ENCODE results near the gene PDIA2. TPM values are rescaled to one million over a fixed set of nuclear protein-coding genes. Genes with fewer than 3 reads are reported as not detected.
"Not testable (repeated sequence)": the region's sequence is repeated elsewhere in the genome, so short reads cannot be mapped to it uniquely, and the experiment has no call there.

PDIA2 gene
- total RNA-seq, 2 experiments from 2014 or later, result not detected

DNA sequence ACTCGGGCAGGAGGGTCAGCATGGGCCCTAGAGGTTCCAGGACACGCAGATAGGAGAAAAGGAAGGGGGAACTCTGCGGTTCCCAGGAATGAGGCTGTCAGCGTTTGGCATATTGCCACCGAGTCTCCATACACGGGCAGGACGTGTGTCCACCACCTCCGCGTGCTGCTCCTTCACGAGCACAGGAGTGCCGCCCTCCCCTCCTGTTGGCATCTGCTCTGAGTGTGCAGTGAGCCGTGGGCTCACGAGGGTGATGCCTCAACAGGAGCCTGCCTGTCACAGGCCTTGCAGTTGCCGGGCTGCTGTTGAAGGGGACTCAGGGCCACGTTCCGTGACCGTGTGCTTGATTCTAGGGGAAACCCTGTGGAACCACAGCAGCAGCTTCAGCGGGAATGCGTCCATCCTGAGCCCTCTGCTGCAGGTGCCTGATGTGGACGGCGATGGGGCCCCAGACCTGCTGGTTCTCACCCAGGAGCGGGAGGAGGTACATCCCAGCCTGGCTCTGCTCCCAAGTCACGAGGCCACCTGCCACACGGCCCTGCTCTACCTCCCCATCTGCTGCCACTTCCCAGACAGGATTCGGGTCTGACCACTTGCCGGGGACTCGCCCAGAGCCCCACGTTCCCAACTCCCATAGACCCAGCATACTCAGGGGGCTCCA, 21.8 kb upstream of the PDIA2 start:
- ChIA-PET CTCF (no interaction called here), POLR2A (no interaction called here)

DNA sequence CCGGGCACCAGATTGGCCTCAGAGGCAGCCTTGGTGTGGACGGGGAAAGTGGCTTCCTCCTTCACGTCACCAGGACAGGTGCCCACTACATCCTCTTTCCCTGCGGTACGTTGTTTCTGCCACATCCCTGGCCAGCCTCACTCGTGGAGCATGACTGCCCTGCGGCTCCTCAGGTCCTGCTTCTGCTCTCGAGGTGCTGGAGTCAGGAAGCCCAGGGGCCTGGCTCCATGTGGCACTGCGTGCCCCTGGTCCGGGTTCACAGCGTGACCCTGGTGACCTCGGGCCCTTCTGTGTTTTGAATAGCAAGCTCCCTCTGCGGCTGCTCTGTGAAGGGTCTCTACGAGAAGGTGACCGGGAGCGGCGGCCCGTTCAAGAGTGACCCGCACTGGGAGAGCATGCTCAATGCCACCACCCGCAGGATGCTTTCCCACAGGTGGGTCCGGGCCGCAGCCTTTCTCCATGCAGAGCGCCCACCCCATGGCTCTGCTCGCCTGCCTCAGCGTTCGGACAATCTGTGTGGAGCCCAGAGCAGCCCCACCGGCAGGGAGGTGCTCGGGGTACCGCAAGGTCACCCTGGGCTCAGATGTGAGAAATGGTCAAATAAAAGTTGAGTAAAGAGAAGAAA, 20.7 kb upstream of the PDIA2 start:
- CTCF ChIA-PET, result no interaction called here
- POLR2A ChIA-PET, result no interaction called here

DNA sequence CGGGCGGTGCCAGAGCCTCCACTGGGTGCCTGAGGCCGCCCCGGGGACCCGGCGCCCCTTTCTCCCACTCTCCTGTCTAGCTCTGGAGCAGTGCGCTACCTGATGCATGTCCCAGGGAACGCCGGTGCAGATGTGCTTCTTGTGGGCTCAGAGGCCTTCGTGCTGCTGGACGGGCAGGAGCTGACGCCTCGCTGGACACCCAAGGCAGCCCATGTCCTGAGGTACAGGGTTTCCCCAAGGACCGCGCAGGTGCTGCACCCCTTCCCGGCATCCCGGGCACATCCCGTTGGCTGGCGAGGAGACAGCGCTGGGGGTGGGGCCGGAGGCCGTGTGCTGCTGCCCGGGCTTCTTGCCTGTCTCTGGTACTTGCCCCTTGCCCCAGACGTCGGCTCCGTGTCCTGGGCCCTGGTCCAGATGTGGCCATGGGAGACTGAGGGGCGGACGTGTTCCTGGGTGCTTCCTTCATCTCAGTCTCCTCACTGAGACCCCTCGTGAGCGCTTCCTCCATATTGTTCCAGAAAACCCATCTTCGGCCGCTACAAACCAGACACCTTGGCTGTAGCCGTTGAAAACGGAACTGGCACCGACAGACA, 19.7 kb upstream of the PDIA2 start:
- ChIA-PET POLR2A (no interaction called here), CTCF (no interaction called here)

DNA sequence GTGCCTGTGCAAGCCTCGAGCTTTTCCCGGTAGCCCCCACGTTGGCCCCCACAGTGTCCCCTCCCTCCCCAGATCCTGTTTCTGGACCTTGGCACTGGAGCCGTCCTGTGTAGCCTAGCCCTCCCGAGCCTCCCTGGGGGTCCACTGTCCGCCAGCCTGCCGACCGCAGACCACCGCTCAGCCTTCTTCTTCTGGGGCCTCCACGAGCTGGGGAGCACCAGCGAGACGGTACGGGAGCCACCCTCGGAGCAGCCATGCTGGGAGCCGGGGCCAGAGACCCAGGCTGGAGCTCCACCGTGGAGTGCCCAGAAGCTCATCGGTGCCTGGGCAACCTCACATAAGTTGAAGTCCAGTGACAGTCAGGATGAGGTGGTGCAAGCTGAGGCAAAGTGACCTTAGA, 19.0 kb upstream of the PDIA2 start:
- ChIA-PET POLR2A (no interaction called here), CTCF (no interaction called here)

DNA sequence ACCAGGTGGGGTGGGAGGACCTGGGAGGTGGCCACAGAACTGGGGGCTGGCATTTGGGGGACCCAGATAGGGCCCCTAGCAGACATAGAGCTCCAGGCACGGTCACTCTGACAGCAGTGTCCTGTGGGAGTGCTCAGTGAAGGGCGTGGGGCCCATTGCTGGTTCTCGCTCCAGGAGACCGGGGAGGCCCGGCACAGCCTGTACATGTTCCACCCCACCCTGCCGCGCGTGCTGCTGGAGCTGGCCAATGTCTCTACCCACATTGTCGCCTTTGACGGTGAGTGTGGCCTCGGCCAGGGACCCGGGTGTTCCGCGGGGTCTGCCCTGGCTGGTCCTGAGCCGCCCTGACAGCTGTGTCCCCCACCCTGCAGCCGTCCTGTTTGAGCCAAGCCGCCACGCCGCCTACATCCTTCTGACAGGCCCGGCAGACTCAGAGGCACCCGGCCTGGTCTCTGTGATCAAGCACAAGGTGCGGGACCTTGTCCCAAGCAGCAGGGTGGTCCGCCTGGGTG, 18.5 kb upstream of the PDIA2 start:
- ChIA-PET POLR2A (no interaction called here), CTCF (no interaction called here)

DNA sequence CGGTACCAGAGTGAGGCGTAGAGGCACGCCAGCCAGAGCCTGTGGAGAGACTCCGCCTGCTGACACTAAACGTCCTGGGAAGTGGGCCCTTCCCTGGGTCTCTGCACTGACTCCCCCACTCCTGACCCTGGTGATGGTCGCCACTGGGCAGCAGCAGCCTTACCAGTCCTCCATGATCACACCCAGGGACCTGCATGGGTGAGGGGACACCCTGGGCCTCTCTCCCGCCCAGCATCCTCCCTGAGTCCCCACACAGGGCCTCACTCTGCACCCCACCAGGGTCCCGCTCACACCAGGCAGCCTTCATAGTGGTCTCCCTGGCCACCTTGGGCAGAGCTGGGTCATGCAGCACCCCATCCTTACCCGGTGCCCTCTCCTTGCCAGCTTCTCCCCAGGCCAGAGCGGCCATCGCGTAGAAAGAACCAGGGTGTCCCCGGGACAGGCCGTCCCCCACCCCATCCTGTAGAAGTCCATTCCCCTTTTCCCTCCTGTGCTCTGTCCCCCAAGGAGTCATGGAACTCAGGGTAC, 17.9 kb upstream of the PDIA2 start:
- ChIA-PET CTCF (no interaction called here), POLR2A (no interaction called here)

DNA sequence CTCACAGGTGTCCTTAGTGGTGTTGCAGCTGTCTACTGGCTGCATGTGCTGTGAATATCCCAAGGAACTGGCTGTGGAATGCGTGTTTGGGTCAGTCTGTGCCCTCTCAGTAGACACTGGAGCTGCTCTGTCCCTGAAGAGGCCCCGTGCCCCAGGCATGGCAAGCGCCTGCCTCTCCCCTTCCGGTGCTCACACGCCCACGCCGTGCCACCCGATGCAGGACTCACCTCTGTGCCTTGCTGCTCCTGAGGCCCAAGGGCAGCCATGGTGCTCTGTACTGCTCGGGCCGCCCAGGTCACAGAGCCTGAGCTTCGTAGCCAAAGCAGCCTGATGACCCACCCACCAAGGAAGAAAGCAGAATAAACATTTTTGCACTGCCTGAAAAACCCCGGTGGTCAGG, 17.3 kb upstream of the PDIA2 start:
- ChIA-PET POLR2A (no interaction called here), CTCF (no interaction called here)

DNA sequence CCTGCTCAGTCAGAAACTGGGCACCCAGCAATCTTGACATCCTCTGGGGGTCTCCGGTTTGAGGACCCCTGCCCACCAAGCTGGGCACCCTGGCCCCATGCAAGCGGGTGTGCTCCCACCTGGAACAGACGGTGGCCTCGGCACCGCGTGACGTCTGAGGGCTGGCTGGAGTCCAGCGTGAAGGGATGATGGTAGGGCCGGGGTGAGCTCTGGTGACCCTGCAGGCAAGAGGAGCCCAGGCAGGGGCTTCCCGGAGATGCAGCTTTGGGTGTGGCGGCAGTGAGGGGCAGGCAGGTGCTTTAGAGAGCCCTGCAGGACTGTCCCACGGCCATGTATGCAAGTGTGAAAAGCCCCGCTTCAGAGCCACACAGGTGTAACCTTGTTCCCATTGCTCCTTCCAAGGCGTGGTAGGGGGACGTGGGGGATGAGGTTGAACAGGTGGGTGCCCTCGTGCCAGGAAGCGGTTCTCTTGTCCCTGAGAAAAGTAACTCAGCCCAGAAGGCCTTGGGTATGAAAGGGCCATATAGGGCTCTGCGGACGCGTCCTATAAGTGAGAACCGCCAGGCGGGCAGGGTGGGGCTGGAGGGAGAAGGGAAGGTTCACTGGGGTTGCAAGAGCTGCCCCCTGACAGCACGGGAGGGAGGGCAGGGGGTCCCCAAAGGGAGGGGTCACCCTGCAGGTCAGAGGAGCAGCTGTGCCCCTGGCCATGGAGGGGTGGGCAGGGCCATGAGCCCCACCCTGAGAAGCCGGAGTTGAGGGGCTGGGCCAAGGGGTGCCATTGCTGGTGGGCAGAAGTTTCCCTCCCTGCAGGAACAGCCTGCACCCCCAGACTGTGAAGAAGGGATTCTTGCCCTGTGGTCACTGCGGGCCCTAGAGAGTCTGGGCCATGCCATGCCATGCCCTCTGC, 16.5 kb upstream of the PDIA2 start:
- CTCF ChIA-PET, result no interaction called here

DNA sequence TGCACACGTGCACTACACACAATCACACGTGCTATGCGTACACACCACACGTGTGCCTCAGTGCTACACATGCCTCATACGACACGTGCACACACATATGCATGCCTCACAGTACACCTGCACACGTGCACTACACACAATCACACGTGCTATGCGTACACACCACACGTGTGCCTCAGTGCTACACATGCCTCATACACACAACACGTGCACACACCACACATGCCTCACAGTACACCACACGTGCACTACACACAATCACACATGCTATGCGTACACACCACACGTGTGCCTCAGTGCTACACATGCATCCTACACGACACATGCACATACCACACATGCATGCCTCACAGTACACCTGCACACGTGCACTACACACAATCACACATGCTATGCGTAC, 15.4 kb upstream of the PDIA2 start:
- POLR2A ChIA-PET, CTCF ChIA-PET: not testable (repeated sequence)

More for the DNA sequence above, 16.5 kb upstream of the PDIA2 start:
- POLR2A ChIA-PET, result no interaction called here

DNA sequence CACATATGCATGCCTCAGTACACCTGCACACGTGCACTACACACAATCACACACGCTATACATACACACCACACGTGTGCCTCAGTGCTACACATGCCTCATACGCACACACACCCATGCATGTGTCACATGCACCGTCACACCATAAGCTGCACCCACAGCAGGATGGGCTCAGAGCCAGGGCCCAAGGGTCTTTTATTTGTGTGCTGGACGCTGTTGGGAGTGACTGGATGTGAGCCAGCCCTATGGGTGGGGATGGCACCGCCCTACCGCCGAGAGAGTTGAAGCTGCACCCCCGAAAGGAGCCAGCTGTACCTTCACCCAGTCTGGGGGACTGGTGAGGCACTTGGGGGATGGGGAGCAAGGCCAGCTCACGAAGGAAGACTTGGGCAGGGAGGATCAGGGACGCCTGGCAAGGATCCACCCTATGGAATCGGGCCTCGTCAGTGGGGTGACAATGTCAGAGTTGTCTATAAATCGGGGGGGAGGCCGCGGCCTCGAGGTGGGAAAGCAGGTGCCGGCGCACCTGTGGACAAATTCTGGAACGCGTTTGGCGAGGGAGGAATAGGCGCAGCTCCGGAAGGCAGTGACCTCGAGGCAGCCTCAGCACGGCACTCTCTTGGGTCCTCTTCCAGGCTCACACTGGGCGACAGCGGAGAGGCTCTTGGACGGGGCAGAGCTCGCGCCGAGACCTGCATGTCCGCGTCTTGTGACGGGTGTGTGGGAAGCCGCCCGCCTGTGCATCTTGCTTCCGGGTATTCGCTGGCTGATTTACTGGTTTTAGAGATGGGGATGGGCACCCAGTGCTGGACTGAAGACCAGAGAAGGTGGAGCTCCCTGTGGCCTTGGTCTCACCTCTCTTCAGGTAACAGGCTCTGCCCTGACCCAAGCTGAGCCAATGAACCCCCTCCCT, 14.6 kb upstream of the PDIA2 start:
- POLR2A ChIA-PET, result no interaction called here

DNA sequence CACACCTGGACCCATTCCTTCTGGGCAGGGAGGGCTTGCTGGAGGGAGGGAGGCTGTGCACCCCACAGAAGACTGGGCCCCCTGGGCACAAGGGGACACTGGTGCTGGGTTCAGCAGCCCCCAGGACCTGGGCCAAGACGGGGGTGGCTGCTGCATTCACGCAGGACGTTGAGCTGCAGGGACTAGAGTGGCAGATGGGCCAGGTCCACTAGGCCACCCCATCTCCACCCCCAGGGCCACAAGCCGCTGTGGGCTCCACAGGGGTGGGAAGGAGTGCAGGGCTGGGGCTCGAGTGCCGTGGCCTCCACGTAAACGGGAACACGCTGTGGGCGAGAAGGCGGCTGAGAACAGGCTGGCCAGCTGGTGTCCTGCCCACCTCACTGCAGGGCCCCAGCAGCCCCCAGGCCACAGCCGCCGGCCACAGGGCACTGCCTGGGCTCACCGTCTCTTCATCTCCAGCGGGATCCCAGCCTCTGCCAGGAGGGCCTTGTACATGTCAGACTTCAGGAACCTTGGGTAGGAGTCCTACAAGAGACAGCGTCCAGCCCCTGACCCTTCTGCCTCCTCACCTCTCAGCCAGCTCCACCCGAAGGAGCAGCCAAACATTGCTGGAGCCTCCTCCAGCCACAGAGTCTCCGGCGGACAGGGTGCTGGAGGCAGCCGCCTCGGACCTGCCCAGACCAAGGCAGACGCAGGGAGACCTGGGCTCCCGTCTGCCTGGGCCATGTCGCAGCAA, 13.7 kb upstream of the PDIA2 start:
- ChIA-PET CTCF (interaction anchor here (1.4 kb wide), 1 partner anchor 34 kb away, joined by 3 read pairs; the partner anchor contains the start of gene FAM234A), POLR2A (no interaction called here)

More for the DNA sequence above, 14.6 kb upstream of the PDIA2 start:
- CTCF ChIA-PET, result interaction anchor here (1.4 kb wide), 1 partner anchor 33 kb away, joined by 3 read pairs; the partner anchor contains the start of gene FAM234A

DNA sequence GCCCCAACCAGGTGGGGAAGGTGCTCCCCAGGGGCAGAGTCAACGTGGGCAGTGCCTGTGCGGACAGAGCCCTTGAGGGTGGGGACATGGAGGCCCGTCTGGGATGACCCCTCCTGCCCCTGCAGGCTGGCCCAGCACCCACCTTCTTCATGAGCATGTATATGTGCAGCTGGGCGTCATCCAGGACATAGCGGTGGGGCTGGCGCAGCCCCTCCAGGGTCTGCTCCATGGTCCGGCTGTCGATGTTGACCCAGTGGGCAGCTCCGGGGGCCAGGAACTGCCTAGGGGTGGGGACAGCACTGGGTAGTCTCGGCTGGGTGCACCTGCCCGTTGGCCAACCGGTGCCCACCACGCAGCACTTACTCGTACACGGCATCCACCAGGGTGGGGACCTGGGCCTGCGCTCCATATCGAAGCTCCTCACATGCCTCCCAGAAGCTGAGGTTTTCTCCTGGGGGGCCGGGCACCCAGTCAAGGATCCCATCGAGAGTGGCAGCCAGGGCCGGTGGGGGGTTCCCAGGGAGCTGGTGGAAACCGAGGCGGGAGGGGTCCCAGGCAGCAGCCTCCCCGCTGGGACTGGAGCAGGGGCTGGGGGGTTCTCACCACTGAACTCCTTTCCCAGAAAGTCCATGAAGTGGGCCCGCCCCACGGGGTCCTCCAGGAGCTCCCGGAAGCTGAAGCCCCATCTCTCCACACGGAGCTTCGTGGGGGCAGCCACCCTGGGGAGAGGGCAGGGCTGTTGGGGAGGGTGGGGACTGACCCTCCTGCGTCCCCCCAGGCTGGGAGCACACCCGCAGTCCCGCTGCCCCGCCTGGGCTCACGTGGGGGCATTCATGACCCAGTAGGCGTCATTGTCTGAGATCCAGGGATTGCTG, 12.3 kb upstream of the PDIA2 start:
- ChIA-PET POLR2A (no interaction called here), CTCF (no interaction called here)

DNA sequence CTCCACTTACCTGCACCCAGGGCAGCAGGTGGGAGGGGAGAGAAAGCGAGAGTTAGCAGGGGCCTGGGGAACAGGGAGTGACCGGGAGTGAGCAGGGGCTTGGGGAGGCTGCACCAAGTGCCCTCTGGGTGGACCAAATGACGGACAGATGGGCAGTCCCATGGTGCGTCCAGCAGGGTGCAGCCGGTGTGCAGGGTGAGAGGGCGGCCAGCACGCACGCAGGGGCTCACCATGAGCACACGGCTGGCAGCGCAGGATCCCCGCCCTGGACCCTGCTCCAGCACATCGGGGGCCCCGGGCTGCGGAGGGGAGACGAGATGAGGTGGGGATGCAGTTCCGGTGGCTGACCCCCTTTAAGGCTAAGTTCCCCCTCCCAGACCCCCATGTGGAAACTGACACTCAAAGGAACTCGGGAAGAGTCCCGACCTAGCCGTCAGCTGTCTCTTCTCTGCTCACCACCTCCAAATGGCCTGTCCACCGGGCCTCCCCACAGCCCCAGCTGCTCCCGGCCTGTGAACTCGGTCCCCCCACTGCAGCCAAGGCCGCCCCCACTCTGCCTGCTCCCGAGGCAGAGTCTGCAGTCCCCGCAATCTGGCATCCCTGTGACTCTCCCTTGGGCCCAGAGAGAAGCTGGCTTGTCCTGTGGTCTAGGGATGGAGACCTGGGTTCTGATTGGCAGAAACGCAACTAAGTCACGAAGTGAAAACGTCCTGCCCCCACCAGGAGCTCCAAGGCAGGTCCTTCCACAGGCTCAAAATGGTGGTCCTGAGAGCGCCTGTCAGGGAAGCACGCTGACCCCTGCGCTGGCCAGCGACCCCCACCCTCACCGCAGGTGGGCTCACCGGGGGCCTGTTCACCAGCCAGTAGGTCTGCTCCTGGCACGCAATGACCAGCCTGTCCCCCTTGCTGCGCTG, 10.1 kb upstream of the PDIA2 start:
- ChIA-PET POLR2A (no interaction called here), CTCF (no interaction called here)

DNA sequence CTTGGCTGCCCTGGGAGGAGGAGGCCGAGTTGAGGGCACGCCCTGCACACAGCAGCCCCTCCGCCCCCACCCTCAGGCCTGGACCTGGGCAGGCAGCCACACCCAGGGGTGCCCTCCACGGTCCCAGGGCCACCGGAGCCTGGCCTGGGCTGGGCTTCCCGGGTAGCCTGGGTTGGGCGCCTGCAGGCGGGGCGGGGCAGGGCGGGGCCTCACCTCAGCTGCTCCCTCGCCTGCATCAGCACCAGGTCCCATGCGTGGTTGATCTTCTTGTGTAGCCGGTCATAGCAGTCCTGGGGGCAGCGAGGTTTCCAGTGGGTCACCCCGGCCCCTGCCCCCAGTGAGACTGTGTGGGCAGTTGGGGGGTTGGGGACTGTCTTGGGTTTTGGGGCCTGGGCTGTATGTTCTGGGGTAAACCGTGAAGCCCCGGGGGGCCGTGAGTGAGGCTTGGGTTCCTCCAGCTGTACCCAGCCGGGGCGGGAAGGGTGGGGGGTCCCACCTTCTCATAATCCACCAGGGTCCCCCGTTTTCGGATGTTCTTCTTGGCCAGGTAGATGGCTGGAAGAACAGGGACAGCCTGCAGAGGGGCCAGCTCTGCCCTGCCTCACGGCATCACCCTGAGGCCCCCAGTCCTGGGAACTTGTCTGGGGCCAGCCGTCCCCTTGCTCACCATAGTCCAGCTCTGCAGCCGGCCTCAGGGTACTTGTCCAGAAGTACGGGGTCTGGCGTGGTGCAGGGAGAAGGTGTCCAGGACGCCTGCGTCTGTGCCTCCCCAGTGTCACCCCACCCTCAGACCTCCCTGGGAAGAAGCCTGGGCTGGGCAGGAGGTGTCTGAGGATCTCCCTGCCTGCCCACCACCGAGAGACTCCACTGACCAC, 9.2 kb upstream of the PDIA2 start:
- ChIA-PET CTCF (no interaction called here), POLR2A (no interaction called here)

DNA sequence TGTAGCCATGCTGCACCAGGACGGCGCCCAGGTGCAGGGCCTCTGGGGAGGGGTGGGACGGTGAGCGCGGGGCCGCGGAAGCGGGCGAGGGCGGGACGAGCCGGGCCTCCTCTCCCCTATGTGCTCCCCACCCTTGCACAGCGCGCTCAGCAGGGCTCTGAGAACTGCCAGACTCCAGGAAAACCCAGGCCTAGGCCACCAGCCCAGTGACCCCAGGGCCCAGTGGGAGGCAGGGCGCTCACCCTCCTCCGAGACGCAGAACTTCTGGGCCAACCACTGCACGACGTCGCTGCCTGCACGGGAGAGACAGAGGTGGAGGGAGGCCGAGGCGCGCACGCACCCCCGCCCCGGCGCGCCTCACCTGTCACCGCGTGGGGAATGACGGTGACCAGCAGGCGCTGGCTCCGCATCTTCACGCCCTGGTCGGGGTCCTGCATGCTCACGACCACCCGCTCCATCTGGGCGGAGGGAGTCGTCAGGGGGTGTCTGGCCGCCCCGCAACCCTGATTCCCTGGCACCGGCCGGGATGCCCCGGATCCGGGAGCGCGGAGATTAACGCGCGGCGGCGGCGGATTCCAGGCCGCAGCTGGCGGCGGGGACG, 7.8 kb upstream of the PDIA2 start:
- ChIA-PET POLR2A (no interaction called here), CTCF (no interaction called here)
